GM19452 (cell line): ENCODE data around the gene SPAG9.

Experiments
- ATAC-seq: cut with Tn5 transposase; IDR thresholded peaks from one replicate; pipeline ENCODE4 v1.9.1; 2021; ENCODE audit not compliant: unreplicated experiment

SPAG9 gene

GRCh38 chr17:50922721-50923405 is 197.8 kb downstream of the SPAG9 start:
- ATAC-seq: no peak

DNA sequence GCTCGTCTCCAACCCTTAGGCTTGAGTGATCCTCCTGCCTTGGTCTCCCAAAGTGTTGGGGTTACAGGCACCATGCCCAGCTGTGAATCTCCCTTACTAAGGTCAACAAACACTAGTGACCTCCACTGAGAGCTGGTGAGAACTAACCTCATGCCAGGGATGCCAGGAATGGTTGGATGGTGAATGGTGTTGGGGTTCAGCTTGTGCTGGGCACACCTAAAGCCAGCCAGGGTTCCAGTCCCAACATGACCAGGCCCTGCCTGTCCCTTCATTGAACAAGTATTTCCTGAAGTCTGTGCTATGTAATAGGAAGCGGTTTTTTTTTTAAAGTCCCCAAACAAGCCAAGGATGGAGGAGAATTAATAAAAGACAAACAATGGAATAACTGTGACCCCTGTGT is 198.6 kb downstream of the SPAG9 start:
- no peak for ATAC-seq

- ATAC-seq: no peak
Observed at GRCh38 chr17:50920891-50921586, 199.6 kb downstream of the SPAG9 start.

DNA sequence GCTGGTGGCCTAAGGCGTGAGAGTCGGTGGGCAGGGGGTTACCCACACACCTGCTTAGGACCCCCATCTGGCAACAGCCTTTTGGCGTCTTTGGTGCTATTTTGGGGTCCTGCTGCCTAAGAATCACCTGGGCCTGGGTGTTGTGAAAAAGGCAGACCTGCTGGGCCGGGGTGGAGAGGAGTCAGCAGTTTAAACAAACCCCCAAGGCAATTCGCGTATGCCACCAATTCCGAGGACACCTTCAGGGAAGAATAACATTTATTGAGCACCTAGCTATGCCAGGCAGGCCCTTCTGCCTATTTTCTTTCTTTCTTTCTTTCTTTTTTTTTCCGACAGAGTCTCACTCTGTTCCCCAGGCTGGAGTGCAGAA is 200.6 kb downstream of the SPAG9 start:
- ATAC-seq: no peak

- ATAC-seq: no peak
Observed at GRCh38 chr17:50919321-50920040, 201.2 kb downstream of the SPAG9 start.

- ATAC-seq: no peak
Observed at GRCh38 chr17:50918933-50919296, 201.8 kb downstream of the SPAG9 start.

DNA sequence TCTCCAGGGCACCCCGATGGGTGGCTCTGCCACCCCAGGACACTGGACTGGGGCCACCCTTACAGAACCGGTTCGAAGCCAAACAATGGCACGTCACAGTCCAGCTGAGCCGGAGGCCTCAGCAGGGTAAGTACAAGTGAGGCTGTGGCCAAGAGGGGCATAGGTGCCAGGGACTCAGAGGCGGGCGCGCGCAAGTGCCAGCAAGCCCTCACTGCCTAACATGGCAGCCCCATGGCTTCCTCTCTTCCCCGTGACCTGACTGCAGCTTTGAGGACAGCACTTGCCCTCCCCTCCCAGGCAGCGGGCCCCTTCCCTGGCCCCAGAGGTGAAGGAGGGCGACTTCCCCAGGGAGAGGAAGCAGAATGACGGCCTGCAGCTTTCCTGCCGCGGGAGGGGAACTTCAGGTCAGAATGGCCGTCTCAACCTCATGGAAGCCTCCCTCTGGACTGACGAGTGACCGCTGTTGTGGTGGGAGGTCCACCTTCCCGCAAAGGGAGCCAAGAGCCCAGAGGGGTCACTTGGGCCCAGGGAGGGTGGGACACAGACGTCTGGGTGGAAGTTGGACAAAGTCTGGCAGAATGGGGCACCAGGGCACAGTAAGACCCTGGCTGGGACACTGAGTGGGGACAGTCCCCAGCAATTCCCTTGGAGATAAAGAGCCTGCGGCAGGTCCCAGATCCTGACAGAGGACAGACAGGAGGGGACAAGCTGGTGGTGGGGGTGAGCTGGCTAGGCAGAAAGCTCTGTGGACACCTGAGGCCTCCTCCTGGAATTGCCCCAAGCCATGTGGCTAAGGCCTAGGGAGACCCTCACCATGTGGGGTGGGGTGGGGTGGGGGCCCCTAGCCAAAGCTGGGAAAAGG is 202.4 kb downstream of the SPAG9 start:
- no peak for ATAC-seq

GRCh38 chr17:50917418-50917743 is 203.3 kb downstream of the SPAG9 start:
- ATAC-seq: no peak

DNA sequence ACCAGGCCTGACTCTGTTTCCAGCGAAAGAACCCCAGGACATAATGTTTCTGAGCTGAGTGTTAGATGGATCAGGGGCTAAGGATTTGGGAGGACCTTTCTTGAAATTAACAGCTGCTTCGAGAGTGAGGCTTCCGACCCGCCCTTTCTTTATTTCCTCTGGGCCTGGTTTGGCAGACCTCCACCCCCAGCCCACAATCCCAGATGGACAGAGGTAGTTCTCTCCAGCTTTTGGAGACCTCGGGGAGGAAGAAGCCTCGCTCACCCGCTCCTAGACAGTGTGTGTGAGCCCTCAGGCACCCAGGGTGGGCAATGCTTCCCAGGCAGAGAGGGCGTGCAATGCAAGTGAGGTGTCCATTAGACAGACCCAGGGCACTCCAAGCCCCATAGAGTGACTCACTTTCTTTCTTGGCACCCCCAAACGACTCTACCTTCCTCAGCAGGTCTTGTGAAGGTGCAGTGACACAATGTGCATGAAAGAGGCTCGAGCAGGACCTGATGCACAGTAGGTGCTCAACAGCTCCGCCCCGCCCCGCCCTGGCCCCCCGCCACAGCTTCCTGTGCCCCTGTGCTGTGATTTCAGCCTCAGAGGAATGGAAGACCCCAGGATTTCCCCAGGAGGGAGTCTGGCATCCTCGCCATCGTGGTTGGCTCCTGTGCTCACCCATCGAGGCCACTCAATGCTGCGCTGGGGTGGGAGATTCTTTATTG is 203.8 kb downstream of the SPAG9 start:
- ATAC-seq: no peak

DNA sequence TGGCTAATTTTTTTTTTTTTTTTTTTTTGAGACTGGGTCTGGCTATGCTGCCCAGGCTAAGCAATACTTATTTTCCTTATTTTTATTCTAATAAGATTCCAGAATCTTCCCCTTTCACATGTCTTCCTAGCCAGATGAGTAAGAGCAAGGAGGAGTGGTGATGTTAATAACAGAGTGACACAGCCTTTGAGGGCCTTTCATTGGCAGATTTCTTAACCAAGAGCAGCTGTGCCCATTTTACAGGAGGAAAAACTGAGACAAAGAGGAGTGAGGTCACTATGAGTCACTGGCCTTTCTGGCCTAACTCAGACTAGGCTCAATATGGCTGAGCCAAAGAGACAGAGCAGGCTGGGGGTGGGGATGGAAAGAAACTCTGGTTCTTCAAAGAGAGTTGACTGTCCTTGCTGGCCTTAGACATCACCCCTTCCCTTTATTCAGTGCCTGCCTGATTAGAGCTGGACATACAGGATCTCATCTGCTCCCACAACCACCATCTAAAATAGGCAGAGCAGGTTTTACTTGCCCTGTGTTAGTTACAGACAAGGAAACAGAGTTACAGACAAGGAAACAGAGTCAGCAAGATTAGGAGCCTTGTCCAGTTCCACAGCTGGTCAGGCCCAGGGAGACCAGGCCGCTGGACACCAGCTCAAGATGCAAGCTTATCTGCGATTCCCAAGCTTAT is 204.5 kb downstream of the SPAG9 start:
- ATAC-seq: no peak

GRCh38 chr17:50914505-50915063 is 206.1 kb downstream of the SPAG9 start:
- no peak for ATAC-seq

- no peak for ATAC-seq
Observed at GRCh38 chr17:50913120-50913519, 207.5 kb downstream of the SPAG9 start.
